ENCODE data around the gene URI1. TPM values are rescaled to one million over a fixed set of nuclear protein-coding genes. Genes with fewer than 3 reads are reported as not detected.
"Not testable (repeated sequence)": the region's sequence is repeated elsewhere in the genome, so short reads cannot be mapped to it uniquely, and the experiment has no call there.

The URI1 gene
- total and polyA plus RNA-seq, 2 donors (not counting 1 experiment from before 2014, with no cell fraction given): 21.3 to 54.2 TPM

DNA sequence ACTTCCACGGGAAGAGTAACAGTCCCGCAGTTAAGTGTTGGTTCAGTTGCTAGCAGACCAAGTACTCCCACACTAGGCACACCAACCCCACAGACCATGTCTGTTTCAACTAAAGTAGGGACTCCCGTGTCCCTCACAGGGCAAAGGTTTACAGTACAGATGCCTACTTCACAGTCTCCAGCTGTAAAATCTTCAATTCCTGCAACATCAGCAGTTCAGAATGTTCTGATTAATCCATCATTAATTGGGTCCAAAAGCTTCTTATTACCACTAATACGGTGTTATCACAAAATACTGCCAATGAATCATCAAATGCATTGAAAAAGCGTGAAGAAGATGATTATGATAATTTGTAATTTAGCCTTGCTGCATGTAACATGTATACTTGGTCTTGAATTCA is 95.8 kb downstream of the URI1 start:
- H3K27me3 ChIP-seq (replicated peaks in 1 of 4; ENCODE audit: control extremely low read depth in 1 of 4, control insufficient read depth in 3 of 4, insufficient read depth in 4 of 4, low read length in 3 of 4): no peaks in the 10 kb centered on the region
- WGBS (ENCODE audit: insufficient coverage): 100% methylated on average over 2 of the region's 5 CpGs
- POLR2A ChIA-PET: no interaction called here
- peaks cover 5 to 22% (median 10%) of the 10 kb centered on the region in 3 donors for H3K9me3 ChIP-seq (ENCODE audit: control extremely low read depth in 1 of 3, control insufficient read depth in 2 of 3, insufficient read depth in 1 of 3, low read length in 2 of 3)
- Mint-ChIP-seq H3K9me3 (ENCODE audit: insufficient read depth) (peaks cover 13% of the 10 kb centered on the region), H3K4me3 (no peak overlapping the region), H3K4me1 (peaks cover 3% of the 10 kb centered on the region), H3K27me3 (no peaks in the 10 kb centered on the region), H3K27ac (no peak overlapping the region)
- no peak for ATAC-seq (ENCODE audit: low read depth)
- H3K4me3 ChIP-seq (ENCODE audit: control extremely low read depth in 1 of 5, extremely low read depth in 1 of 5, insufficient read depth in 1 of 5, low read depth in 2 of 5, low read length in 4 of 5): no peak overlapping the region
- no peak overlapping the region for H2AFZ ChIP-seq (ENCODE audit: insufficient read depth, low read depth, low read length, poor library complexity, severe bottlenecking)
- TF ChIP-seq, protein P1, sequence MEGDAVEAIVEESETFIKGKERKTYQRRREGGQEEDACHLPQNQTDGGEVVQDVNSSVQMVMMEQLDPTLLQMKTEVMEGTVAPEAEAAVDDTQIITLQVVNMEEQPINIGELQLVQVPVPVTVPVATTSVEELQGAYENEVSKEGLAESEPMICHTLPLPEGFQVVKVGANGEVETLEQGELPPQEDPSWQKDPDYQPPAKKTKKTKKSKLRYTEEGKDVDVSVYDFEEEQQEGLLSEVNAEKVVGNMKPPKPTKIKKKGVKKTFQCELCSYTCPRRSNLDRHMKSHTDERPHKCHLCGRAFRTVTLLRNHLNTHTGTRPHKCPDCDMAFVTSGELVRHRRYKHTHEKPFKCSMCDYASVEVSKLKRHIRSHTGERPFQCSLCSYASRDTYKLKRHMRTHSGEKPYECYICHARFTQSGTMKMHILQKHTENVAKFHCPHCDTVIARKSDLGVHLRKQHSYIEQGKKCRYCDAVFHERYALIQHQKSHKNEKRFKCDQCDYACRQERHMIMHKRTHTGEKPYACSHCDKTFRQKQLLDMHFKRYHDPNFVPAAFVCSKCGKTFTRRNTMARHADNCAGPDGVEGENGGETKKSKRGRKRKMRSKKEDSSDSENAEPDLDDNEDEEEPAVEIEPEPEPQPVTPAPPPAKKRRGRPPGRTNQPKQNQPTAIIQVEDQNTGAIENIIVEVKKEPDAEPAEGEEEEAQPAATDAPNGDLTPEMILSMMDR (IDR thresholded peaks at IDR 0.05): no peak
- no peak for TF ChIP-seq EZH2 (IDR thresholded peaks at IDR 0.05; ENCODE audit: borderline replicate concordance, insufficient read depth, low read depth, low read length, poor library complexity, severe bottlenecking)
- intact Hi-C loops (cut with micrococcal nuclease): no loop called here
- no peak overlapping the region for H3K27ac ChIP-seq (ENCODE audit: low read length in 2 of 2)
- CTCF ChIA-PET: no interaction called here
- H3K9ac ChIP-seq (ENCODE audit: low read length): no peak overlapping the region
- no peak for DNase-seq
- no peak overlapping the region for H3K4me2 ChIP-seq (replicated peaks; ENCODE audit: low read depth, low read length, poor library complexity, severe bottlenecking)
- no peaks in the 10 kb centered on the region for H3K79me2 ChIP-seq (ENCODE audit: control insufficient read depth, insufficient read depth, low read length)
- H3K4me1 ChIP-seq (ENCODE audit: control insufficient read depth in 2 of 2, insufficient read depth in 2 of 2, low read length in 2 of 2): no peaks in the 10 kb centered on the region
- H4K20me1 ChIP-seq (ENCODE audit: control insufficient read depth, insufficient read depth, low read length, poor library complexity, severe bottlenecking): no peaks in the 10 kb centered on the region
- H3K36me3 ChIP-seq (replicated peaks in 1 of 2; ENCODE audit: control extremely low read depth in 1 of 2, control insufficient read depth in 1 of 2, extremely low read depth in 1 of 2, insufficient read depth in 2 of 2, low read length in 1 of 2): peaks cover 3 to 9% of the 10 kb centered on the region in 2 experiments

DNA sequence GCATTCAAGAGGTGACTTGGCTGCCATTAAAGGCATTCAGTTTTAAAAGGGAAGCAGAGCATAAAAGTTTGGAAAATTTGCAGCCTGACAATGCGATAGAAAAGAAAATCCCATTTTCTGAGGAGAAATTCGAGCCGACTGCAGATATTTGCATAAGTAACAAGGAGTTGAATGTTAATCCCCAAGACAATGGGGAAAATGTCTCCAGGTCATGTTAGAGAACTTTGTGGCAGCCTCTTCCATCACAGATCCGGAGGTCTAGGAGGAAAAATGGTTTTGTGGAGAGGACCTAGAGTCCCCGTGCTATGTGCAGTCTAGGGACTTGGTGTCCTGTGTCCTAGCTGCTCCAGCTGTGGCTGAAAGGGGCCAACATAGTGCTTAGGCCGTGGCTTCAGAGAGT is 99.9 kb downstream of the URI1 start:
- CTCF ChIA-PET; H2AFZ ChIP-seq (ENCODE audit: insufficient read depth, low read depth, low read length, poor library complexity, severe bottlenecking); DNase-seq; POLR2A ChIA-PET; H4K20me1 ChIP-seq (ENCODE audit: control insufficient read depth, insufficient read depth, low read length, poor library complexity, severe bottlenecking); H3K4me1 Mint-ChIP-seq; H3K4me3 Mint-ChIP-seq; H3K27ac ChIP-seq (ENCODE audit: low read length in 2 of 2); H3K9ac ChIP-seq (ENCODE audit: low read length); H3K27ac Mint-ChIP-seq; H3K27me3 Mint-ChIP-seq; H3K36me3 ChIP-seq (replicated peaks in 1 of 2; ENCODE audit: control extremely low read depth in 1 of 2, control insufficient read depth in 1 of 2, extremely low read depth in 1 of 2, insufficient read depth in 2 of 2, low read length in 1 of 2); ATAC-seq (ENCODE audit: low read depth); H3K4me1 ChIP-seq (ENCODE audit: control insufficient read depth in 2 of 2, insufficient read depth in 2 of 2, low read length in 2 of 2); H3K27me3 ChIP-seq (replicated peaks in 1 of 4; ENCODE audit: control extremely low read depth in 1 of 4, control insufficient read depth in 3 of 4, insufficient read depth in 4 of 4, low read length in 3 of 4); H3K9me3 Mint-ChIP-seq (ENCODE audit: insufficient read depth); H3K79me2 ChIP-seq (ENCODE audit: control insufficient read depth, insufficient read depth, low read length); H3K4me3 ChIP-seq (ENCODE audit: control extremely low read depth in 1 of 5, extremely low read depth in 1 of 5, insufficient read depth in 1 of 5, low read depth in 2 of 5, low read length in 4 of 5); H3K4me2 ChIP-seq (replicated peaks; ENCODE audit: low read depth, low read length, poor library complexity, severe bottlenecking); intact Hi-C loops (cut with micrococcal nuclease): not testable (repeated sequence)
- H3K9me3 ChIP-seq (ENCODE audit: control extremely low read depth in 1 of 3, control insufficient read depth in 2 of 3, insufficient read depth in 1 of 3, low read length in 2 of 3): peaks cover 2 to 22% (median 6%) of the 10 kb centered on the region in 3 donors
- 100% methylated on average over 6 of the region's 6 CpGs for WGBS (ENCODE audit: insufficient coverage)

DNA sequence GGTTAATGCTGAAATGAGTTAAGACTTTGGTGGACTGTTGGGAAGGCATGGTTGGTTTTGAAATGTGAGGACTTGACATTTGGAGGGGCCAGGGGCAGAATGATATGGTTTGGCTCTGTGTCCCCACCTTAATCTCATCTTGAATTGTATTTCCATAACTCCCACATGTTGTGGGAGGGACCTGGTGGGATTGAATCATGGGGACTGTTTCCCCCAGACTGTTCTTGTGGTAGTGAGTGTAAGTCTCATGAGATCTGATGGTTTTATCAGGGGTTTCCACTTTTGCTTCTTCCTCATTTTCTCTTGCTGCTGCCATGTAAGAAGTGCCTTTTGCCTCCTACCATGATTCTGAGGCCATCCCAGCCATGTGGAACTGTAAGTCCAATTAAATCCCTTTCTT is 101.0 kb downstream of the URI1 start:
- peaks cover 2 to 22% (median 6%) of the 10 kb centered on the region in 3 donors for H3K9me3 ChIP-seq (ENCODE audit: control extremely low read depth in 1 of 3, control insufficient read depth in 2 of 3, insufficient read depth in 1 of 3, low read length in 2 of 3)
- H2AFZ ChIP-seq (ENCODE audit: insufficient read depth, low read depth, low read length, poor library complexity, severe bottlenecking); ATAC-seq (ENCODE audit: low read depth); H3K9me3 Mint-ChIP-seq (ENCODE audit: insufficient read depth); H3K4me1 ChIP-seq (ENCODE audit: control insufficient read depth in 2 of 2, insufficient read depth in 2 of 2, low read length in 2 of 2); H3K79me2 ChIP-seq (ENCODE audit: control insufficient read depth, insufficient read depth, low read length); intact Hi-C loops (cut with micrococcal nuclease); POLR2A ChIA-PET; H3K4me3 Mint-ChIP-seq; H3K27me3 ChIP-seq (replicated peaks in 1 of 4; ENCODE audit: control extremely low read depth in 1 of 4, control insufficient read depth in 3 of 4, insufficient read depth in 4 of 4, low read length in 3 of 4); H3K4me3 ChIP-seq (ENCODE audit: control extremely low read depth in 1 of 5, extremely low read depth in 1 of 5, insufficient read depth in 1 of 5, low read depth in 2 of 5, low read length in 4 of 5); H3K4me2 ChIP-seq (replicated peaks; ENCODE audit: low read depth, low read length, poor library complexity, severe bottlenecking); H3K27ac Mint-ChIP-seq; H3K27ac ChIP-seq (ENCODE audit: low read length in 2 of 2); DNase-seq; H3K9ac ChIP-seq (ENCODE audit: low read length); H3K27me3 Mint-ChIP-seq; H3K36me3 ChIP-seq (replicated peaks in 1 of 2; ENCODE audit: control extremely low read depth in 1 of 2, control insufficient read depth in 1 of 2, extremely low read depth in 1 of 2, insufficient read depth in 2 of 2, low read length in 1 of 2); H4K20me1 ChIP-seq (ENCODE audit: control insufficient read depth, insufficient read depth, low read length, poor library complexity, severe bottlenecking); CTCF ChIA-PET: not testable (repeated sequence)
- peaks cover 13% of the 10 kb centered on the region for H3K4me1 Mint-ChIP-seq
